GM18951 (cell line): Measurements from ENCODE around the gene GAB2.
"Not testable (repeated sequence)": the region's sequence is repeated elsewhere in the genome, so short reads cannot be mapped to it uniquely, and the experiment has no call there.

Experiments
- POLR2A ChIP-seq: IDR thresholded peaks from 4 replicates; pipeline ENCODE4 v1.6.1; 2011; ENCODE audit warnings: mild to moderate bottlenecking; ENCODE audit not compliant: insufficient read length, insufficient read depth; ENCODE audit errors: extremely low read depth
- in situ Hi-C: fragments of 300-500 bp; cut with MboI; formaldehyde crosslinking; loops from one replicate; pipeline ENCODE4 v1.12.0; 2022; ENCODE audit warnings: low sequenced_read_pairs, mixed read lengths, inconsistent platforms; ENCODE audit not compliant: unreplicated experiment

The GAB2 gene

DNA sequence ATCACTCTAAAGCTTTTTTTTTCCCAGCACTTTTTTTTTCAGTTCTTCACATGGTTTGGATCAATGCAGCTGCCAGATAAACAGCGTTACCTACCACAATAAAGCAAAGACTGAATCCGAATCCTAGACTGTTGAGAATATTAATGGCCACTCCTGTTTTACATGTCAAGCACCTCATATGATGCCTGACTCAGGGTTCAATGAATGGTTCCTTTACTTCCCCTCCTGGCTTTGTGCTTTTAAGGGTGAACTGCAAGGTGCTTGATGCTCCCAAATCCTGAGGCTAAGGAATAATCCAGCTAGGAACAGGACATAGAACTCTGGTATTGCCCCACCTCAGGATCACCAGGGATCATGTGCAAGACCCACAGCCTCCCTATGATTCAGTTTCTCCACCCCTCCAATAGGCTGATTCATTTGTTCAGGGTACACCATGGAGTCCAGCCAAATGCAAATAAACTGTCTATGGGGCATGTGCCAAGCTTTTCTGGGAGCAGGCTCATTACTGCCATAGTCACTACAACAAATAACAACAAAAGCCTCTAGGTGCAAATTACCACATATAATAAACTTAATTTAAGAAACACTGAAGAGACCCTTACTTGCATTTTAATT is 104.3 kb downstream of the GAB2 start:
- TF ChIP-seq POLR2A, result no peak
- in situ Hi-C loops, result no loop called here

DNA sequence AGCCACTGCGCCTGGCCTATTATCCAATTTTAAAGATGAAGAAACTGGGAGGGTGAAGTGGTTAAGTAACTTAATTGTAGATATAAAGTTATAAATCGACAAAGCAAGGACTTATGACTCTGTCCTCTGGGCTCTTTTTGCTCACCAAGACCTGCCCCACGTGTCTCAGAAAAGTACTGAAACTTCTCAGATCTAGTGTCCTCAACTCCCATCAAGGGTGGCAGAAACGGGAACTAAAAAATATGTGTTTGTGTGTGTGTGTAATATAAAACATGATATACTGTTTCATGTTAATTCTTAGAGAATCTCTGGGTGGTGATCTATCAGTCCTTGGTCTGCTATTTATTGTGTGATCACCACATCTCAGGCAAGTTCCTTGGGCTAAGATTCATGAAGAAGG is 104.9 kb downstream of the GAB2 start:
- in situ Hi-C loops, result no loop called here
- TF ChIP-seq POLR2A, result no peak

DNA sequence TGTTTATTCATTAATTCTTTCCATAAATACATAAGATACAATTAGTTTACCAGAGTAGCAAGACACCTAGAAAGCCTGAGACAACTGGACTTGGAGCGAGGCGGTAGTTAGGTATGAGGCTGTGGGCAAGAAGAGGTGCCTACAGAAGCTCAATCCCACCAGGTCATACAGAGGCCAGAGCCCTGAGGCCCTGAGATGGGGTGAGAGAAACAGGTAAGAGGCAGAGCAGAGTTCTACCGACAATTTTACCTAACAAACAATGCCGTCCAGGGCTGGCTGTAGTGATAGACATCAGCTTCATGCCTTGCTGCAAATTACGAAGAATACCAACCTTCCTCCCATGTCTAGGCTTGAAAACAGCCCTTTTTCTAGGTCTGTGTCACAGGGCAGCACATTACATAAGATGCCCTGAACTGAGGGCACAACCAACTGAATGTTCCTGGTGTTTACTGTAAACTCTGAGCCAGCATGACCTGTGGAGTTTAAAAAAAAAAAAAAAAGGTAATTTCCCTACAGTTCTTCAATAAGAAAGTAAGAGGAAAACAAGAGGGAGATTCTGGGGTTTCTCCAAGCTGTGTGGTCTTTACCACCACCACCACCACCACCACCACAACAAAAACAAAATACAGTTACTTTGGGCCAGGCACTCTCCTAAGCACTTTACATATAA is 105.8 kb downstream of the GAB2 start:
- in situ Hi-C loops, result no loop called here
- no peak for TF ChIP-seq POLR2A

DNA sequence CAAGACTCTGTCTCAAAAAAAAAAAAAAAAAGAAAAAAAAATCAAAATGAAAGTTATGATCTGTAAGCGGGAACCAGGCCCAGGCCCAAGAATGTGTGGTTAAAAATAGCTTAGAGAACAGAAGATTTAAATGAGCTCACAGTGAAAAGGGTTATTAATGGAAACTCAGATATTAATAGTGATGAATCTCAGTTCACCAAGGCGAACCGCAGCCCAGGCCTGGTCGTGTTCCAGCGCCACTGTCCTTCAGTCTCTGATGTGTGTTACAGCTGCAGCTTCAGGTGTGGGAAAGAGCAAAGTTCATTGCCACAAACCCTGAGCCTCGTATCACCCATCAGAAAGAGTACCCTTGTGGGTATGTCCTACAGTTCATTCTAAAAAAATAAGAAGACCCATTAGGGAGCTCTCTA is 107.1 kb downstream of the GAB2 start:
- in situ Hi-C loops, result no loop called here
- no peak for TF ChIP-seq POLR2A

DNA sequence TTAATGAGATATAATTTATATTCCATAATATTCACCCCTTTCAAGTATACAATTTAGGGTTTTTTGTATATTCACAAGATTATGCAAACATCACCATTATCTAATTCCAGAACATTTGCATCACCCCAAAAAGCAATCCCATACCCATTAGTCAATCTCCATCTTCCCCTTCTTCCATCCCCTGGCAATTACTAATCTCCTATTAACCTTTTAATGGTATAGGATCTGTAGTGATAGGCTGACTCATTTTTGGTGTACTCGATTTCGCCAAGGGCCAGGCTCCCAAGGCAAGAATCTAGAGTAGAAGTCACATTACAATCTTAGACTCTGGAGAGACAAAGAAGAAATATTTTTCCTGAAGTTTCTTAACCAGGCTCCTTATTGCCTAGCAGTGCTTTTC is 113.4 kb downstream of the GAB2 start:
- no peak for TF ChIP-seq POLR2A
- in situ Hi-C loops, result no loop called here

DNA sequence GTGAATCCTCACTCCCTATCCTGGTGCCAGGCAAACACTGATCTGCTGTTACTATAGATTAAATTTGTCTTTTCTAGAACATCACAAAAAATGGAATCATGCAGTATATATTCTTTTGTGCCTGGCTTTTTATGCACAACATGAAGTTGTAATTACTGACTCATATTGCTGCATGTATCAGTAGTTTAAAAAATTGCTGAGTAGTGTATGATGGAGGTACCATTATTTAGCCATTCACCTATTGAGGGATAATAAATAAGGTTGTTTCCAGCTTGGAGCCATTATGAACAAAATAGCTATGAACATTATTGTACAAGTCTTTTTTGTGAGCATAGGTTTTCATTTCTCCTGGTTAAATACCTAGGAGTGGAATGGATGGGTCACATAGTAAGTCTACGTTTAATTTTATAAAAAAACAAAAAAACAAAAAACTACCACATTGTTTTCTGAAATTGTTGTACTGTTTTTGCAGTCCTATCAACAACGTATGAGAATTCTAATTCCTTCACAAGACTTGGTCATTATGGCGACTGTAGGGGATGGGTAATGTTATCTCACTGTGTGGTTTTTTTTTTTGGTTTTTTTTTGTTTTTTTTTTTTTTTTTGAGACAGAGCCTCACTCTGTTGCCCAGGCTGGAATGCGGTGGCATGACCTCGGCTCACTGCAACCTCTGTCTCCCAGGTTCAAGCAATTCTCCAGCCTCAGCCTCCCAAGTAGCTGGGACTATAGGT is 117.3 kb downstream of the GAB2 start:
- in situ Hi-C loops, result no loop called here
- TF ChIP-seq POLR2A, result no peak

DNA sequence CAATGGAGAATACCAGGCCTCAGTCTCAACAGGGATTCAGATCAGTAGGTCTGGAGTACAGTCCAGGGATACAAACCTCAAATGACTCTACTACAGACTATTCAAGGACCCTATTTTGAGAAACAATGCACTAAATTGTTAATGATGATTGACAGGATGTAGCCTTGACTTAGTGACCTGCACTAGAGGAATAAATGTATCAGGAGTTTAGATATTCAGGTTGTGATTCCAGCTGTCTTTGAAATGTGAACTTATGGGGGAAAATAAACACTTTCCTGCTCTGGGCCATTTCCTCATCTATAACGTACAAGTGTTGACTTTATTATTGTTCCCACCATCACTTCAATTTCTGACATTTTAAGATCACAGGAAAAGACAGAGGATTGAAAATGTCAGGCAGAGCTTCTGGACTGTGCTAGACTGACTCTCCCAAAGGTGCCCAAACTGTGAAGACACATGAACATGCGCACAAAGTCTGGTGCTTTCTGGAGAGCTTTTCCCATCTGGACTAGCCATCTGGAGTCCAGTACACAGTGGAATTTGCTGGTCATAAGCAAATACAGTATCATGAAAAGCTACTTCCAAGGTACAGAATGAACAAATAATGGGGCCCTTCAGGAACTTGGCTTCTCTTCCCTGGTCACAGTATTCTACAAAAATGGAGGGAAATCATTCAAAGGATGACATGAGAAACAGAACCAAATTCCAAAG is 118.5 kb downstream of the GAB2 start:
- TF ChIP-seq POLR2A, result no peak
- in situ Hi-C loops, result no loop called here

DNA sequence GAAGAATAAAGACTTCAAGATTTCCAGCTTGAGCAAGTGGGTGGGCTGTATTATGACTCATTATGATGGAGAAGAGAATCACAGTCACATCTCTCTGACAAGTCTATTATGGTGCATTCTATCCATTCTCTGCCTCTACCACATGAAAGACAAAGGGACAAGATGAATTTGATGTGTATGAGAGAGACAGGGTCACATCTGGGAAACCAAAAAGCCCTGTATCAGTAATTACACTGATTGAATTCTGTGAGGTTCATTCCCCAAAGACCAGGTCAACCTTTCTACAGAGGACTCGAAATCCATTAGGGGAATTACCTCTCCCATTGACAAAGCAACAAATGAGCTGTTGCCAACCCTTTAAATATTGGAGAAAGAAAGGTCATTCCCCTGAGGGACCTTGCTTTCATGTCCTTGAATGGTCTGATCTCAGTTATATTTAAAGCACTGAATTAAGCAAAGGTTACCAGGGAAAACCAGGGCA is 119.3 kb downstream of the GAB2 start:
- in situ Hi-C loops, result no loop called here
- TF ChIP-seq POLR2A, result no peak

DNA sequence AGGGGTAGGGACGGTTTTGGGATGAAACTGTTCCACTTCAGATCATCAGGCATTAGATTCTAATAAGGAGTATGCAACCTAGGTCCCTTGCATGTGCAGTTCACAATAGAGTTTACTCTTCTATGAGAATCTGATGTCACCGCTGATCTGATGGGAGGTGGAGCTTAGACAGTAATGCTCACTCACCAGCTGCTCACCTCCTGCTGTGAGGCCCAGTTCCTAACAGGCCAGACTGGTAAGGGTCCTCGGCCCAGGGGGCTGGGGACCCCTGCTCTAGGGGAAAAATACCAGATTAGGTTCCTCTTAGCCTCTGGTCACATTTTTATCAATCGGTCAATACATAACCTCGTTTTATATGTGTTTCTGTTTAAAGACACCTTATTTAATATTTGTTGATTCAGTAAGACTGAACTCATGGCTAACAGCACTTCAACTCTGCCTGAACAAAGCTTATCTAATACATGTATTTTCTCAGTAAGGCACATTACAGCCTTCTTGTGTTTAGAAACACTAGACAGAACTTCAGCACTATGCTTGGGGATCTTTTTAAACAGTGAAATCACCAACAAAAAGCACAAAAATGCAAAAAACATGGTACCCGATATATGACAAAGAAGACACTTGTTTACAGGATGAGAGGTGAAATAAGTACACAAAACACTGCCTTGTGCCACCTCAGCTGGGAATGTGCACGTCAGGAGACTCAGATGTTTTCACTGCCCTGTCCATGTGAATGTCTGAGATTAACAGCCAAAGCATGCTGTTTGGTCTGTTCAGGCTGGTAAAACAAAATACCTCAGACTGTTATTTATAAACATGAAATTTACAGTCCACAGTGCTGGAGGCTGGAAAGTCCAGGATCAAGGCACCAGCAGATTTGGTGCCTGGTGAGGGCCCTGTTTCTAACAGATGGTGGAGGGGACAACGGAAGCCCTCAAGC is 121.4 kb downstream of the GAB2 start:
- no peak for TF ChIP-seq POLR2A
- in situ Hi-C loops, result no loop called here

DNA sequence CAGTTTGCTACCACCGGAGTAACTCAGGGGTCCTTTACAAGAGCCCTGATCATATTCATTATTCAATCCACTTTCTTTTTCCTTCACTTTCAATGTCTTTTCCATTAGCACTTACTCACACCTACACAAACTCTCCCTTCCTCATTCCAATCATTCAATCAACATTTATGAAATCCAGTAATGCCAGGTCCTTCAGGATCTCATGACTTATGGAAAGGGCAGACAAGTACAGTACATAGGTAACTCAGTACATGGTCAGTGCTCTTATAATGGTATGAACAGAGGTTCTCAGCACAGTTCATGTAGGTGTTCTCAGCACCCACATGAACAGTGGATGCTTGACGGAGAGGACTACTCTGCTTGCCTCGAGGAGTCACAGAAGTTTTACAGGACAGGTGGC is 122.3 kb downstream of the GAB2 start:
- no peak for TF ChIP-seq POLR2A
- in situ Hi-C loops, result no loop called here

DNA sequence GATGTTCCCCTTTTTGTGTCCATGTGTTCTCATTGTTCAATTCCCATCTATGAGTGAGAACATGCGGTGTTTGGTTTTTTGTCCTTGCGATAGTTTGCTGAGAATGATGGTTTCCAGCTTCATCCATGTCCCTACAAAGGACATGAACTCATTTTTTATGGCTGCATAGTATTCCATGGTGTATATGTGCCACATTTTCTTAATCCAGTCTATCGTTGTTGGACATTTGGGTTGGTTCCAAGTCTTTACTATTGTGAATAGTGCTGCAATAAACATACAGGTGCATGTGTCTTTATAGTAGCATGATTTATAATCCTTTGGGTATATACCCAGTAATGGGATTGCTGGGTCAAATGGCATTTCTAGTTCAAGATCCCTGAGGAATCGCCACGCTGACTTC is 123.5 kb downstream of the GAB2 start:
- in situ Hi-C loops, result not testable (repeated sequence)

DNA sequence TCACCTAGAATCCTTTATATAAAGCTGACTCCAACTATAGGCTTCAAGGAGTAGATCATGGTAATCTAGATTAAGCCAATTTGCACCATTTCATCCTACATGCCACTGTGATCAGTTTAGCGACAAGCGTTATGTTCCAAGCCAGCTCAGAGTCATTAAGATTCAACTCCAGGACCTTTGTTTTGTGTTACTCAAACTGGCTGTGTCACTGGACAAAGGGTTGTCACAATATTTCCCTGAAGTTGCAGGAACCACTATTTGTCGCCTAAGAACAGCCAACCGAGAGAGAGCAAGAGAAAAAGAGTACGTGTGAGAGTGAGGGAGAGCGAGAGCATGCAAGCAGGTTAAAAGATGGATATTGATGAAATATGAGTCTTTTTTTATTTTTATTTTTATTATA is 124.1 kb downstream of the GAB2 start:
- in situ Hi-C loops, result no loop called here
- no peak for TF ChIP-seq POLR2A
